HS-27A (cell line): ENCODE results near the gene ADGRD1.

Experiments
- DNase-seq: peaks from one replicate; pipeline ENCODE4 v3.0.0-alpha.2; 2012; ENCODE audit warnings: low read depth, missing footprints

Gene ADGRD1

GRCh38 chr12:131135786-131136538, 182.3 kb downstream of the ADGRD1 start:
- DNase-seq: no peak

- DNase-seq: no peak
Measured at GRCh38 chr12:131136539-131136872, 182.8 kb downstream of the ADGRD1 start.

- no peak for DNase-seq
Measured at GRCh38 chr12:131137009-131137835, 183.5 kb downstream of the ADGRD1 start.

- no peak for DNase-seq
Measured at GRCh38 chr12:131137836-131138637, 184.3 kb downstream of the ADGRD1 start.

GRCh38 chr12:131138638-131139362, 185.1 kb downstream of the ADGRD1 start:
- no peak for DNase-seq

GRCh38 chr12:131139363-131140068, 185.8 kb downstream of the ADGRD1 start:
- DNase-seq: no peak

GRCh38 chr12:131140069-131140435, 186.3 kb downstream of the ADGRD1 start:
- DNase-seq: no peak

- DNase-seq: no peak
Measured at GRCh38 chr12:131140697-131141096, 187.0 kb downstream of the ADGRD1 start.

- DNase-seq: no peak
Measured at GRCh38 chr12:131141514-131141913, 187.8 kb downstream of the ADGRD1 start.

GRCh38 chr12:131142891-131143657, 189.4 kb downstream of the ADGRD1 start:
- DNase-seq: no peak

GRCh38 chr12:131146173-131146675, 192.5 kb downstream of the ADGRD1 start:
- no peak for DNase-seq

- no peak for DNase-seq
Measured at GRCh38 chr12:131147293-131147692, 193.6 kb downstream of the ADGRD1 start.

- DNase-seq: no peak
Measured at GRCh38 chr12:131147894-131148293, 194.2 kb downstream of the ADGRD1 start.

GRCh38 chr12:131151558-131152345, 198.0 kb downstream of the ADGRD1 start:
- no peak for DNase-seq

GRCh38 chr12:131152587-131152986, 198.9 kb downstream of the ADGRD1 start:
- DNase-seq: no peak

GRCh38 chr12:131153016-131153415, 199.3 kb downstream of the ADGRD1 start:
- no peak for DNase-seq

- DNase-seq: no peak
Measured at GRCh38 chr12:131153956-131154355, 200.2 kb downstream of the ADGRD1 start.

GRCh38 chr12:131155131-131155530, 201.4 kb downstream of the ADGRD1 start:
- no peak for DNase-seq

GRCh38 chr12:131157743-131158142, 204.0 kb downstream of the ADGRD1 start:
- no peak for DNase-seq

- no peak for DNase-seq
Measured at GRCh38 chr12:131159660-131160059, 206.0 kb downstream of the ADGRD1 start.
